HG03442 (cell line): ENCODE measurements around the gene PIP5KL1.

Experiments used
- ATAC-seq: cut with Tn5 transposase; IDR thresholded peaks from one replicate; pipeline ENCODE4 v1.9.1; 2021; ENCODE audit warnings: mild to moderate bottlenecking, moderate library complexity; ENCODE audit not compliant: unreplicated experiment

Gene PIP5KL1

DNA sequence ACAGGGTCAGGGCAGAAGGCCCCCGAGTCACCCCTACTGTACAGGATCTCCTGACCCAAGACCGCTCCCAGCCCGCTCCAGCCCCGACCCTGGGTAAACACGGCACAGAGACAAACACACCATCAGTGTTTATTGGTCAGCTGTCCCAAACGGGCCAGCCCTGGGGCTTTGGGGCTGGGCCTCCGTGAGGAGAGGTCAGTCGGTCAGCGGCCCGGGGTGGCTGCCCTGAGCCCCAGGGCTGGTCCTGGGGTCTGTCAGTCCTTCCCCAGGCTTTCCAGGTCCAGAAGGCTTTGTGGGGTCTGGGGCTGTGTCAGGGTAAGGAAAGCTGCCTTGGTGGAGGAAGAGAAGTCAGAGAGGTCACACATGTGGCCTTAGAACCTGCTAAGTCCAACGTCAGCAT lies 4.4 kb upstream of the PIP5KL1 start:
- no peak for ATAC-seq

DNA sequence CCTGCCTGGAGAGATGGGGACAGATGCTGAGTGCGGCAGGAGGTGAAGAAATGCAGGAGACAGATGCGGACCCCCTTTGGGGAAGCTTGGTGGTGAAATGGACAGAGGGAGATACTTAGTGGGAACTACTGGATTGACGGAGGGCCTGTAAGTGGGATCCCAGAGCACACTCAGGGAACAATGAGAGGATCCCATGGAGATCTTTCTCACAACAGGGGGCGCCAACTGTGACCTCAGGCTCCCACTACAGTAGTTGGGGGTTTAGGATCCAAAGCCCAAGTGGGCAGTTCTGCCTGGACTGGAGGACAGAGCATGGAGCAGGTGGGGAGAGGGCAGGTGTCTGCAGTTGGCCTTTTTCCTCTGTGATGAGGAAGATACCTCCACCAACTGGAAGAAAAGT lies 3.7 kb upstream of the PIP5KL1 start:
- no peak for ATAC-seq

DNA sequence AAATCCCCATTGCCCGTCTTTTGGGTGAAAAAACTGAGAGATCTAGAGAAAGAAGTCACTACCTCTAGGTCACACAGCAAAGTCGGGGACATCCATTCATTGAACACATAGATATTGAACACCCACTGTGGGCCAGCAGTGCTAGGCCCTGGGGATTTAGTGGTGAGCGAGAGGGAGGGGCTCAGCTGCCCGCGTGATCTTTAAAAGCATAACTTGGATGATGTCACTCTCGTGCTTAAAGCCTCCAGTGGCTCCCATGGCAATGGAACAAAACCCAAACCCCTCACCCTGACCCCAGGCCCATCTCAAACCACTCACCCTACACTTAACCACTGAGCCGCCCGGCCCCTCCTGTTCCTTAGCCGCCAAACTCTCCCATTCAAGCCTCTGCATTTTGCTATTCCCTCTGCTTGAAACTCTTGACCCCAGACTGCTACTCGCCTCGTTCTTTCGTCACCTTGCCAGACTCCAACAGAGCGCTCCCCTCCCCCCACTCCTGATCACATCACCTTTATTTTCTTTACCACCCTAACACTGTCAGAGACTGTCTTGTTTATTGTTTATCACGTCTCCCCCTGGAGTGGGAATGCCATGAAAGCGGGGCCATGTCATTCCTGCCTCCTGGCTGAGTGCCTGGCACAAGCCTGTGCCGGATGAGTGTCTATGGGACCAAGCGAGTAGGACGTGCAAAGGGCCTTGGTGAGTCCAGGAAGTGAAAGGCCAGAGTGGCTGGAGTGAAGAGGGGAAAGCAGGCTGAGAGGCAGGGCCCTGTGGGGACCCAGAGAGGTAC lies 710 bp upstream of the PIP5KL1 start:
- ATAC-seq, result peak; percentile 26

DNA sequence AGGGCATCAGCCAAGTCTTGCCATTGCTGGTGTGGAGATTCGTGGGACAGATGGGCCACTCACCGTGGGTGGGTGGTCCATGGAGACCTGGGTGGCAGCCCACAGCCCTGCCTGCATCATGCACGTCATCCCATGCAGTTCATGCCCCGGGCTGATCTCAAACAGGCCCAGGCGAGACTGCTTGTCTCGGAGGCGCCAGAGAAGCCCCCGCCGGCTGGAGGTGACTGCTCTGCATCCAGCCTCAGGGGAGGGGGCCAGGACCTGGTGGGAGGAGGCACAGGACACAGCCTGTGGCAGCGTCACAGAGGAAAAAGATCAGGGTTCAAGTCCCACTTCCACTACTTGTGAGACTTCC lies 975 bp downstream of the PIP5KL1 start:
- ATAC-seq, result no peak

DNA sequence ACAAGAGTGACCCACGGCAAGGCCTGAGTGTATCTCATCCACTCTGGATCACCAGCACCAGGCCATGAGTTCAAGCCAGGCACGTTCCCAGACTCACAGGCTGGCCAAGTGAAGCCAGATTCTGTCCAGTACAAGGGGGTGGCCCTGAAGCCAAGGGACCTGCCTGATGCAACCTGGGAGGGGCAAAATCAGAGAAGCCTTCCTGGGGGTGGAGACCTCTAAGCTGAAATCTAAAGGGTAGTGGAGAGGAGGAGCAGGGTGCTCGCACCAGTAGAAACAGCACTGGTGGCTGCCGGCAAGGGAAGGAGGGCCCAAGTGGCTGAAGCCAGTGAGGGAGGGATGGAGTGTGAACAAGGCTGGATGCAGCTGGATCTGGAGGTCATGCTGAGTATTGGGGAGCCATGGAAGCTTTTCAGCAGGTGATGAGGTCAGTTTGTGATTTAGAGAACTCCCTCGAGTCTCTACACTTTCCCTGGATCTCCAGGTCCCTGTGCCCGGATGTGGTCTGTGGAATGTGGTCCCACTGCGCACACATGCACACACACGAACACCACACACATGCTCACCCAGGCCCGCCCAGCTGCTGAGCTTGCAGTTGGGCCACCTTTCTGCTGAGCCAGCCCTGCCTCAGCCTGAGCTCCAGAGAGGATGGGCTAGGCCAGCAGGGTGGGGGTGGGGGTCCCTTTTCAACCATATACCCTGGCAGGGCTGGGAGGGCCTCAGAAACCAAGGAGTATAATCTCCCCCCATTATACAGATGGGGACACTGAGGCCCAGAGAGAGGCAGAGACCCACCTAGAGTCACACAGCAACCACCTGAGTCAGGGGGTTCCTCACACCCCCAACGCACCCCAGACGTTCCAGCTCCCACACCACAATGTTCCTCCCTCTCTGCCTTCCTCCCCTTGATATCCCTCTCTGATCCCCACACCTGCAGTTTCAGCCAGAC lies 1.6 kb downstream of the PIP5KL1 start:
- ATAC-seq, result no peak

DNA sequence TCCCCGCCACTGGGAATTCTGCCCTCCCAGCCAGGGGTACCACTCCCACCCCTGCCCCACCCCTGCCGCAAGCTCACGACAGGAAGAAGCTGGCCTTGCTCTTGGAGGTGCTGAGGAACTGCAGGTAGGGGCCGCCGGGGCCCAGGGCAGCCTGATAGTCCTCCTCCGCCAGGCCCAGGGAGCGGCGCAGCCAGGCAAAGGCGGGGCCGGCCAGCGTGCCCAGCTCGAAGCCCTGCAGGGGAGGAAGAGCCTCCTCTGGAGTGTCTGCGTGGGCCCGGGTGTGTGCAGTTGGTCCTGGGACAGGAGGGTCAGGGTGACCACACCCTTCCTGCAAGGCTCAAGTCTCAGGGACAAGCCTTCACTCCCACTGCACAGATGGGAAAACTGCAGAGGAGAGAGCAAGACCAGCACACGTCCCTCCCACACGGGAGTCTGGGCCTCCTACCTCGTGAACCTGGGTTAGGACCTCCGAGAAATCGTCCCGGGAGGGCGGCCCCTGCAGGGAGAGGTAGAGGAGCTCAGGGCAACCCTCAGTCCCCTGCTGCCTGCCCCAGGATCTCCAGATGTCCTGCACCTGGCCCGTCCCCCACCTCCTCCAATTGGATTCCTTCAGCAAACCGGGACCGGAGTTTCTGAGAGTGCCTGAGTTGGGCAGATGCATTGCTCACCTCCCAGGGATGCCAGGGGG lies 2.4 kb downstream of the PIP5KL1 start:
- no peak for ATAC-seq

DNA sequence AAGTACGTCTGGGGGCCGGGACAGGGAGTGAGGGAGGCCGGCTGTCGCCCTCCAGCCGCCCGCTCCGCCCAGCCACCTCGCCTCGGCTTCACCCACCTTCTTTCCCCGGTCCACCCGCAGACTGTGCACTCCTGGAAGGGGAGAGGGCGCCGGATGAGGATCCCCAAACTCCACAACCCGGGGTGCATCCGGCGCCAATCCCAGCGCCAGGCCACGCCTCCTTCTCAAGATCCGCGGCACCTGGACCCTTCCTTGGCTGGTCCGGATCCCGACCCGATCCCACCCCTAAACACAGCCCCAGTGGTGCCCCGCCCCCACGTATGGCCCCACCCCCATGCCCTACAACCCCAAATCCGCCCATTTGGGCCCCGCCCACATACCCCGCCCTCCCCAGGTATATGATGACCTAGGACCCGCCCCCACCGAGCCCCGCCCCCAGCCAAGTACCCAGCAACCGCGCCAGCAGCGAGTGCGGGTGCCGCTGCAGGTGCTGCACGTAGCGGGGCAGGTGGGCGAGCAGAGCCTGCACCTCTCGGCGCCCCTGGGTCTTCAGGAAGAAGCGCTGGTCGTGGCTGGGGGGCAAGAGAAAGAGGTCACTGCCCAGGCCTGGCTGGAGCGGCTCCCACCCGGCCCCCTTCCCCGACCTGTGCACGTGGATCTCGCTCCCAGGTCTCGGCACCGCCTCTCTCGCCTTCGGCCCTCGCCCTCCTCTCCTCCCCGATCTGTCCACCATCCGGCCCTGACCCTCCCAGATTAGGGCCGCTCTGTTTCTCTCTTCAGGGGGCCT lies 3.2 kb downstream of the PIP5KL1 start:
- ATAC-seq, result no peak

DNA sequence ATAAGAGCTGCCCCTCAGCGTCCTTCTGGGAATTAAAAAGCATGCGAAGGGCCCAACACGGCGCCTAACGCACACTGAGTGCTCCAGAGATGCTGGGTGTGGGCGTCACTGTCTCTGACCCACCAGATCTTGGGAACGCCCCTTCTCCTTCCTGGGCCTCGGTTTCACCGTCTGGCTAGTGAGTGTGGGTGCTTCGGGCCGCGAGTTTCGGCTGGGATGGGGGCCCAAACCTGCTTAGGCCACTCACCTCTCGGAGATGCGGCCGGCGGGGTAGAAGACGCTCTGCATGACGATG lies 3.7 kb downstream of the PIP5KL1 start:
- ATAC-seq, result no peak

DNA sequence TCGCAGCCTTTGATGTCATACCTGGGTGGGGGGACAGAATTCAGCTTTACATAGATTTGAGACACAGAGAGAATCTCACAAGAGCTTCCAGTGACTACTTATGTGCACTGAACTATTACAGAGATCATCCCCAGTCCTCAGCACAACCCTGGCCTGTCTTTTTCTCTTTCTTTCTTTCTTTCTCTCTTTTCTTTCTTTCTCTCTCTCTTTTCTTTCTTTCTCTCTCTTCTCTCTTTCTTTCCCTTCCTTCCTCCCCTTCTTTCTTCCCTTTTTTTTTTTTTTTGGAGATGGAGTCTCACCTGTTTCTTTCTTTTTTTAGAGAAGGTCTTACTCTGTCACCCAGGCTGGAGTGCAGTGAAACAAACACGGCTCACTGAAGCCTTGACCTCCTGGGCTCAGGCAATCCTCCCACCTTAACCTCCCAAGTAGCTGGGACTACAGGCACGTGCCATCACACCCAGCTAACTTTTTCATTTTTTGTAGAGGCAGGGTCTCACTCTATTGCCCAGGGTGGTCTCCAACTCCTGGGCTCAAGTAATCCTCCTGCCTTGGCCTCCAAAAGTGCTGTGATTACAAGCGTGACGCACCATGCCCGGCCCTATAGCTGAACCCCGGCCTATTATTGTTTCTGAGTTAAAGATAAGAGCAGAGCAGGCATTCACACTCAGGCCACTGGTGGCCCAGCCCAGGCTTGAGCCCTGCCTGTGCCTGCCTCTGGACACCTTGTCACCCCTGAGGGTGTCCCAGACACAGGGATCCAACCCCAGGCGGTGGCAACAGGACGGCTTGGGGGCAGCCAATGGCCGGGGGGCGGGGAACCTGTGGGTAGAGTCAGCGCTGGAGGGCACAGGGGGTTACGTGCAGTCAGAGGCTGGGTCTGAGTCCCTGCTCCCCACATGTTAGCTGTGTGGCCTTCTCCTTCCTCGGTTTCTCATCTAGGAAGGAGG lies 4.3 kb downstream of the PIP5KL1 start:
- ATAC-seq, result no peak

DNA sequence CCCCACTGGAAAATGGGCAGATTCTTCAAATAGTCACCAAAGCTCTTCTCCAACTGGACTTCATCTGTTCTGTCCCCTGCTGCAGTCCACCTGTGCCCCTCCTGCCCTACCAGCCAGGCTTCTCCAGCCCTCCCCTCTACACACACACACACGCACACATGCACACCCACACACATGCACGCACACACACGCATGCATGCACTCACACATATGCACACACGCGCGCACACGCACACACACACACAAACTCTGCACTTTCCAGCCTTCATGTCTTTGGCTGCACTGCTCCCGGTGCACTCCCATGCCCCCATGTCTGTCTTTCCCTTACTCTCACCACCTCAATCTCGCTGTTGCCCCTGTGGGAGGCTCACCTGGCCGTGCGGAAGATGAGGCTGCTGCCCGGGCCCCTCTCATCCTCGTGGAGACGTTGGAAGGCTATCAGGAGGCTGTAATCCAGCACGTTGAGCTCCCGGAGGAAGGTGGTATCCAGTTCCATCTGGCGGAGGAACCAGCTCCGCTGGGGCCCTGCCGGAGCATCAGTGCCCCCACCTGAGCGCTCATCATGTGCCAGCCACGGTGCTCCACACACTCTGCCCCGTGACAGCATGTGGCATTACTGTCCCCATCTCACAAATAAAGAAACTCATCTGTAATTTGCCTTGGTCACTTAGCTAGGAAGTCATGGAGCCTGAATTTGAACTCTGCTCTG lies 5.7 kb downstream of the PIP5KL1 start:
- ATAC-seq, result no peak

DNA sequence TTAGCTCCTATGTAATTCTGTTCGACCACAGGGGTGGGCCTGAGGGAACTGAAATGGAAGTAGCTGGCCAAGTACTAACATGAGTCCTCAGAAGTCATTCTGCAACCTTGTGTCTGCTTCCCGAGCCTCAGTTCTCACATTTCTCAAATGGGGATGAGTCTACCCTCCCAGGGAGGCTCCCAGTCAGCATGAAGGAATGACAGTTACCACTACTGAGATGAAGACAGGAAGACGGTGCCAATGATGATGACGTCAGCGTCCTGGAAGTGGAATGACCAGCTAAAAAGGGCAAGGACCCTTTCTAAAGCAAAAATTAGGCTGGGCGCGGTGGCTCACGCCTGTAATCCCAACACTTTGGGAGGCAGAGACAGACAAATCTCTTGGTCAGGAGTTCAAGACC lies 6.8 kb downstream of the PIP5KL1 start:
- no peak for ATAC-seq

DNA sequence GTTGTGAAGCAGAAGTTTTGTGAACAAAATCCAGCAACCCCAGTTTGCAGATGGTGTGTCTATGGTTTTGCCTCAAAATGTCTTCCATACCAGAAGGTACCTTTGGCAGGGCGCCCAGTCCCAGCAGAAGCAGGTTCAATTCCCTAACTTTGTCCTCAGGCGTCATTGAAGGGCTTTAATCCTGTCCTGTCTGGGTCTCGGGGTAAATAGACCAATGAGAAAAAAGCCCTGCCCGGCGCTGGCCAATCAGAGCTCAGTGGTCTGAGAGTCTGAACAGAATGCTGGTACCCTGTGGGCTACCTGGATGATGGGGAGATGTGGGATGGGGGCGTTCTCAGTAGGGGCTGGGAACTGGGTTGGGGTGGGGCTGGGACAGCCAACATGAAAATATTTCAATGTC lies 7.5 kb downstream of the PIP5KL1 start:
- ATAC-seq, result no peak

DNA sequence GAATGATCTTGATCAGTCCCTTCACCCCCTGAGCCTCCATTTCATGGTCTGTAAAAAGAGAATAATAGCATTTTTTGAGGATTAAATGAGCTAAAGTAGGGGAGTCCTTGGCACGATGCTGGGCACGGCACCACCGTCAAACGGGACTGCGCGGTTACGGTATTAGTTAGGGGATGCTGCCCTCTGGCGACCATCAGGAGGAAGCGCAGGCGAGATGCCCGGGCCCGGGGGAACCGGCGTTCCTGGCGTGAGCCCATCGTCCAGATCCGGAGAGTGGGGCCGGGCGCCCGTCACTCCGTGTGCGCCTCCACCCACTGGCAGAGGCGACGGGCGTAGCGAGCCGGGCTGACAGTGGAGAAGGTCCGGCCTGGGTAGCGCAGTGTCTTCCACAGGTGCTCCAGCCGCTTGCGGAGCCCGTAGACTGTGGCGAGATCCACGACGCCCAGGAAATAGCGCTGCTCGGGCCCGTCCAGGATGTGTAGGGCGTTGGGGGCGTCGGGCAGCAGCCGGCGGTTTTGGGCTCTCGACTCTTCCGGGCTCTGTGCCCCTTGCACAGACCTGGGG lies 8.9 kb downstream of the PIP5KL1 start:
- no peak for ATAC-seq

DNA sequence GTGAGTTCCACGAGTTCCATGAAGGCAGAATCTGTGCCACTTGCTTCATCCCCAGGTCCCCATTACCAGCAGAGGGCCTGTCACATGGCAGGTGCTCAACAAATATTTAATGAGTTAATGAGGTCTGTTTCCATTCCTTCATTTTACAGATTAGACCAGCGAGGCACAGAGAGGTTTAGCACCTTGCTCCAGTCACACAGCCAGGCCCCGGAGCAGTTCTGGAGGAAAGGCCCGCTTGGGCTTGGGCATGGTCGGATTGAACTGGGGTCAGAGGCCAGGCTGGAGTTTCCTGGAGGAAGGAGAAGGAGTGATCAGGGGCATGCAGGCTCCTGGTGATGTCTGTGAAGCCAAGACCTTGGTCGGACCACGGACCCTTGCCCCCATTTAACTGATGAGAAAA lies 9.8 kb downstream of the PIP5KL1 start:
- ATAC-seq, result no peak

DNA sequence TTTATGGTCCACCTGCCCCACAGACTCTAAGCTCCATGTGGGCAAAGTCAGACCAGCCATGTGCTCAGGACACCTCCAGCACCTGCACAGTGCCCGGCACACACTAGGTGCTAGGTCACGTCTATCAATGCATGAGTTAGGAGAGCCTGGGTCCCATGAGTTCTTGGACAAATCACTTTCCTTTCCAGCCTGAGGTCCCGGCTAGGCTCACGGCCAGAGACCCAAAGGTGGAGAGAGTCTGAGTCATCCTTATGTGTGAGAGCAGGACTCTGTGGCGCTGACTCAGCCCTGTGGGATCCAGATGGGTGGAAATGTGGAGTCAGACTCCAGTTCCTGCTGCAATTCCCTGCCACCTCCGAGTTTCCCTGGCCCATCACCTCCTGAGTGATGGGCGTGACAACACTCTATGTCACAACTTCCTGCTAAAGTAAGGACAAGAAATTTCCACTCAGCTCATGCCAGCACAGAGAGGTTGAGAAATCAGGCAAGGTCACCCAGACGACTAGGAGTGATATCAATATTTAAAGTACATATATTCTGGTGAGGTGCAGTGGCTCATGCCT lies 11.2 kb downstream of the PIP5KL1 start:
- ATAC-seq, result no peak

DNA sequence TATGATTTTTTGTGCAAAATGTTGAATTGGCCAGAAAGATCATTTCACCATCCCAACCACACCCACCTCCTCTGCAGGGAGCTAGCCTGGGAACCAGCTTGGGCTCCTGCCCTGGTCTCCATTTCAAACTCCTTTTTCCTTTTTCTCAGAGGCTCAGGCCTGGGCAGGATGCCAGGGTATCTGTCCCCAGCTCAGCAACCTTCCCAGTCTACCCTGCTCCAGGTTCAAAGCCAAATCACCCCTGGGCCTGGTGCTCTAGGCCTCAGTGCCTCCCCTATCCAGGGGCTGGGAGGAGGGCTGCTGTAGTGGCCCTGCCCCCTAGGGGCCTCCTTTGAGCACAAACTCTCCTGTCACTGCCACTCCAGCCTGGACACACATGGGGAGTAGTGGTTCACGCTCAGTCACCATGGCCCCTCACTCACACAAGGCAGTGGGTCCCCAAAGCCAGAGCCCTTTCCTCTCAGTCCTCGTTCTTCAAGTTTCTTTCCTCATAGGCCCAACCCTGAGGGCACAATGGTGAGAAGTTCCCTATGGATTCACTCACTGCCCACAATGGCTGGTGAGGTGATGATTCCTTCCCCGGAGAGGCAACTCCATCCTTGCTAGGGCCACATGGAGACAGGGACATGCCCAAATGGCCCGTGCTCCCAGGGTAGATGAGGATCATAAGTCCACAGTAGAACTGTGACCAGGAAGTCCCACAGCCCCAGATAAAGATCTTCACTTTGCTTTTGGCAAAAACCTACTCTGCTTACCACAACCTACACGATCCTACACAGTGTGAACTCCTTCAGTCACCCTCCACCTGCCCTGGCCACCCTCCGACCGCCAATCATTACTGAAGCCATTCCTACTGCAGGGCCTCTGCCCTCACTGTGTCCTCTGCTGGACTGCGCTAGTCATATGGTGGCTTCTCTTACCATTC lies 12.1 kb downstream of the PIP5KL1 start:
- ATAC-seq, result no peak

DNA sequence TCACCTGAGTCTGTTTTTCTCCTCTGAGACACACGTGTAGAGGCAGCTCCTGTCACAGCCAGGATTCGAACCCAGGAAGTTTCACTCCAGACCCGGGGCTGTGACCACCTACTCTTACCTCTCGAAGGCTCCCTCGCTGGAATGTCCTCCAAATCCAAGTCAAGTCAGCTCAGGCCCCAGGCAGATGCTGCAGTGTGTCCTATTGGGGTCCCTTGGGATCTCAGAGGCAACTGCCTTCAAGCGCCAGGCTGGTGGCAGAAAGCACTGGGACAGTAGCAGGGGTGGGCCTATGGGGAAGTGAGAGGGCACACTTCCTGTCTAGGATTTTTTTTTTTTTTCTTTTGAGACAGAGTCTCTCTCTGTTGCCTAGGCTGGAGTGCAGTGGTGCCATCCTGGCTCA lies 13.0 kb downstream of the PIP5KL1 start:
- ATAC-seq, result no peak
